Body of pancreas (tissue), 4 donors: ENCODE results near the gene SNTG2.

Experiments used
- CTCF ChIP-seq, 7 experiments: fragments of 450-650 bp in 4 of 7; fragments of 200-600 bp in 3 of 7; sonication (generic) in 3 of 7; IDR thresholded peaks; one replicate each; pipeline ENCODE4 v1.5.1; 2016 to 2019; ENCODE audit warnings: antibody characterized with exemption in 7 of 7
- POLR2A ChIP-seq, 3 donors: fragments of 450-650 bp; IDR thresholded peaks; one replicate each; pipeline ENCODE4 v1.6.1; 2016; ENCODE audit warnings: antibody characterized with exemption in 3 of 3, mild to moderate bottlenecking in 2 of 3

- TF ChIP-seq CTCF (IDR thresholded peaks at IDR 0.05), result no peak
- no peak for TF ChIP-seq POLR2A (IDR thresholded peaks at IDR 0.05)
Observed at GRCh38 chr2:1299043-1299442, 348.4 kb downstream of the SNTG2 start.
